ENCODE data around the gene CCT6B. TPM values are rescaled to one million over a fixed set of nuclear protein-coding genes. Genes with fewer than 3 reads are reported as not detected.

CCT6B gene
- total and polyA plus RNA-seq, 2 of the 13 experiments (the other 11 are each of a cell fraction or from before 2014, with no cell fraction given), result 0.41 to 1.4 TPM

DNA sequence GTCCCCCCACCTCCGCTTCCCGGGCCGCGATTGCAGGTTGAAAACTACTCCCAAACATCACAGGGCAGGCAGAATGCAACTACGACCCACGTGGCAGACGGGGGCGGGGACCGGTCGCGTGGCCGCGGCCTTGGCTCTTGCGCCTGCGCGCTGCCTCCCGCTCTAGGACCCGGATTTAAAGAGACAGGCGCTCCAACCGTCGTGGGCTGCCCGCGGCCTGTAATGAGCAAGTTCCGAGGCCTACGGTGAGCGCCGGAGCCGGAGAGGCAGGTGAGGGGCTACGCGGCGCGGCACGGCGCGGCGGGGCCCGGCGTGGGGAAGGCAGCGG, 19.1 kb upstream of the CCT6B start, which contains the start of gene LIG3 (continued):
- TF ChIP-seq RFX5 (IDR thresholded peaks at IDR 0.05; ENCODE audit: low read depth, low read length) (no peak), SNRNP70 (IDR thresholded peaks at IDR 0.05; ENCODE audit: low read depth, low read length) (no peak), CHCHD3 (CRISPR knock-in tag; IDR thresholded peaks at IDR 0.05) (0 out of 2 replicates have a peak, but pooled peaks have one; percentile 58), CBX1 (IDR thresholded peaks at IDR 0.05; ENCODE audit: low read depth) (no peak), ZNF160 (CRISPR knock-in tag; IDR thresholded peaks at IDR 0.05) (no peak), ZNF781 (CRISPR knock-in tag; IDR thresholded peaks at IDR 0.05; ENCODE audit: borderline replicate concordance, not compliant biosample characterization) (no peak), SAFB2 (CRISPR knock-in tag; IDR thresholded peaks at IDR 0.05; ENCODE audit: borderline replicate concordance, low read depth) (no peak), HNRNPK (IDR thresholded peaks at IDR 0.05; ENCODE audit: low read depth, low read length, poor library complexity, severe bottlenecking) (no peak), HCFC1 (IDR thresholded peaks at IDR 0.05; ENCODE audit: low read depth, low read length) (0 out of 2 replicates have a peak, but pooled peaks have one; percentile 29), MEIS1 (CRISPR knock-in tag; IDR thresholded peaks at IDR 0.05; ENCODE audit: borderline replicate concordance) (no peak), ZMAT3 (CRISPR knock-in tag; conservative IDR thresholded peaks at IDR 0.05) (no peak), ZNF841 (CRISPR knock-in tag; IDR thresholded peaks at IDR 0.05; ENCODE audit: borderline replicate concordance) (no peak; the same call in 1 of the 2 replicates), ZSCAN20 (CRISPR knock-in tag; IDR thresholded peaks at IDR 0.05; ENCODE audit: borderline replicate concordance) (0 out of 2 replicates have a peak, but pooled peaks have one; percentile 11), ZNF543 (CRISPR knock-in tag; IDR thresholded peaks at IDR 0.05) (no peak), MTA1 (CRISPR knock-in tag; IDR thresholded peaks at IDR 0.05; ENCODE audit: borderline replicate concordance) (no peak)
- TF ChIP-seq, protein P1, sequence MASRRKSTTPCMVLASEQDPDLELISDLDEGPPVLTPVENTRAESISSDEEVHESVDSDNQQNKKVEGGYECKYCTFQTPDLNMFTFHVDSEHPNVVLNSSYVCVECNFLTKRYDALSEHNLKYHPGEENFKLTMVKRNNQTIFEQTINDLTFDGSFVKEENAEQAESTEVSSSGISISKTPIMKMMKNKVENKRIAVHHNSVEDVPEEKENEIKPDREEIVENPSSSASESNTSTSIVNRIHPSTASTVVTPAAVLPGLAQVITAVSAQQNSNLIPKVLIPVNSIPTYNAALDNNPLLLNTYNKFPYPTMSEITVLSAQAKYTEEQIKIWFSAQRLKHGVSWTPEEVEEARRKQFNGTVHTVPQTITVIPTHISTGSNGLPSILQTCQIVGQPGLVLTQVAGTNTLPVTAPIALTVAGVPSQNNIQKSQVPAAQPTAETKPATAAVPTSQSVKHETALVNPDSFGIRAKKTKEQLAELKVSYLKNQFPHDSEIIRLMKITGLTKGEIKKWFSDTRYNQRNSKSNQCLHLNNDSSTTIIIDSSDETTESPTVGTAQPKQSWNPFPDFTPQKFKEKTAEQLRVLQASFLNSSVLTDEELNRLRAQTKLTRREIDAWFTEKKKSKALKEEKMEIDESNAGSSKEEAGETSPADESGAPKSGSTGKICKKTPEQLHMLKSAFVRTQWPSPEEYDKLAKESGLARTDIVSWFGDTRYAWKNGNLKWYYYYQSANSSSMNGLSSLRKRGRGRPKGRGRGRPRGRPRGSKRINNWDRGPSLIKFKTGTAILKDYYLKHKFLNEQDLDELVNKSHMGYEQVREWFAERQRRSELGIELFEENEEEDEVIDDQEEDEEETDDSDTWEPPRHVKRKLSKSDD (CRISPR knock-in tag; IDR thresholded peaks at IDR 0.05; ENCODE audit: low read depth), result no peak
- TF ChIP-seq, protein P2, sequence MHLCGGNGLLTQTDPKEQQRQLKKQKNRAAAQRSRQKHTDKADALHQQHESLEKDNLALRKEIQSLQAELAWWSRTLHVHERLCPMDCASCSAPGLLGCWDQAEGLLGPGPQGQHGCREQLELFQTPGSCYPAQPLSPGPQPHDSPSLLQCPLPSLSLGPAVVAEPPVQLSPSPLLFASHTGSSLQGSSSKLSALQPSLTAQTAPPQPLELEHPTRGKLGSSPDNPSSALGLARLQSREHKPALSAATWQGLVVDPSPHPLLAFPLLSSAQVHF (CRISPR knock-in tag; IDR thresholded peaks at IDR 0.05), result no peak
- TF ChIP-seq, protein P3, sequence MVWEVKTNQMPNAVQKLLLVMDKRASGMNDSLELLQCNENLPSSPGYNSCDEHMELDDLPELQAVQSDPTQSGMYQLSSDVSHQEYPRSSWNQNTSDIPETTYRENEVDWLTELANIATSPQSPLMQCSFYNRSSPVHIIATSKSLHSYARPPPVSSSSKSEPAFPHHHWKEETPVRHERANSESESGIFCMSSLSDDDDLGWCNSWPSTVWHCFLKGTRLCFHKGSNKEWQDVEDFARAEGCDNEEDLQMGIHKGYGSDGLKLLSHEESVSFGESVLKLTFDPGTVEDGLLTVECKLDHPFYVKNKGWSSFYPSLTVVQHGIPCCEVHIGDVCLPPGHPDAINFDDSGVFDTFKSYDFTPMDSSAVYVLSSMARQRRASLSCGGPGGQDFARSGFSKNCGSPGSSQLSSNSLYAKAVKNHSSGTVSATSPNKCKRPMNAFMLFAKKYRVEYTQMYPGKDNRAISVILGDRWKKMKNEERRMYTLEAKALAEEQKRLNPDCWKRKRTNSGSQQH (CRISPR knock-in tag; IDR thresholded peaks at IDR 0.05; ENCODE audit: low read depth), result 0 out of 2 replicates have a peak, but pooled peaks have one; percentile 64
- TF ChIP-seq, protein P4, sequence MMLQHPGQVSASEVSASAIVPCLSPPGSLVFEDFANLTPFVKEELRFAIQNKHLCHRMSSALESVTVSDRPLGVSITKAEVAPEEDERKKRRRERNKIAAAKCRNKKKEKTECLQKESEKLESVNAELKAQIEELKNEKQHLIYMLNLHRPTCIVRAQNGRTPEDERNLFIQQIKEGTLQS (CRISPR knock-in tag; IDR thresholded peaks at IDR 0.05), result peak; percentile 18; the same call in 1 of the 2 replicates
- TF ChIP-seq, protein P5, sequence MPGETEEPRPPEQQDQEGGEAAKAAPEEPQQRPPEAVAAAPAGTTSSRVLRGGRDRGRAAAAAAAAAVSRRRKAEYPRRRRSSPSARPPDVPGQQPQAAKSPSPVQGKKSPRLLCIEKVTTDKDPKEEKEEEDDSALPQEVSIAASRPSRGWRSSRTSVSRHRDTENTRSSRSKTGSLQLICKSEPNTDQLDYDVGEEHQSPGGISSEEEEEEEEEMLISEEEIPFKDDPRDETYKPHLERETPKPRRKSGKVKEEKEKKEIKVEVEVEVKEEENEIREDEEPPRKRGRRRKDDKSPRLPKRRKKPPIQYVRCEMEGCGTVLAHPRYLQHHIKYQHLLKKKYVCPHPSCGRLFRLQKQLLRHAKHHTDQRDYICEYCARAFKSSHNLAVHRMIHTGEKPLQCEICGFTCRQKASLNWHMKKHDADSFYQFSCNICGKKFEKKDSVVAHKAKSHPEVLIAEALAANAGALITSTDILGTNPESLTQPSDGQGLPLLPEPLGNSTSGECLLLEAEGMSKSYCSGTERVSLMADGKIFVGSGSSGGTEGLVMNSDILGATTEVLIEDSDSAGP (CRISPR knock-in tag; IDR thresholded peaks at IDR 0.05; ENCODE audit: borderline replicate concordance), result peak; percentile 100
- TF ChIP-seq, protein P6, sequence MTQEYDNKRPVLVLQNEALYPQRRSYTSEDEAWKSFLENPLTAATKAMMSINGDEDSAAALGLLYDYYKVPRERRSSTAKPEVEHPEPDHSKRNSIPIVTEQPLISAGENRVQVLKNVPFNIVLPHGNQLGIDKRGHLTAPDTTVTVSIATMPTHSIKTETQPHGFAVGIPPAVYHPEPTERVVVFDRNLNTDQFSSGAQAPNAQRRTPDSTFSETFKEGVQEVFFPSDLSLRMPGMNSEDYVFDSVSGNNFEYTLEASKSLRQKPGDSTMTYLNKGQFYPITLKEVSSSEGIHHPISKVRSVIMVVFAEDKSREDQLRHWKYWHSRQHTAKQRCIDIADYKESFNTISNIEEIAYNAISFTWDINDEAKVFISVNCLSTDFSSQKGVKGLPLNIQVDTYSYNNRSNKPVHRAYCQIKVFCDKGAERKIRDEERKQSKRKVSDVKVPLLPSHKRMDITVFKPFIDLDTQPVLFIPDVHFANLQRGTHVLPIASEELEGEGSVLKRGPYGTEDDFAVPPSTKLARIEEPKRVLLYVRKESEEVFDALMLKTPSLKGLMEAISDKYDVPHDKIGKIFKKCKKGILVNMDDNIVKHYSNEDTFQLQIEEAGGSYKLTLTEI (CRISPR knock-in tag; conservative IDR thresholded peaks at IDR 0.05), result no peak
